ENCODE measurements around the gene KIF26B.

KIF26B gene

DNA sequence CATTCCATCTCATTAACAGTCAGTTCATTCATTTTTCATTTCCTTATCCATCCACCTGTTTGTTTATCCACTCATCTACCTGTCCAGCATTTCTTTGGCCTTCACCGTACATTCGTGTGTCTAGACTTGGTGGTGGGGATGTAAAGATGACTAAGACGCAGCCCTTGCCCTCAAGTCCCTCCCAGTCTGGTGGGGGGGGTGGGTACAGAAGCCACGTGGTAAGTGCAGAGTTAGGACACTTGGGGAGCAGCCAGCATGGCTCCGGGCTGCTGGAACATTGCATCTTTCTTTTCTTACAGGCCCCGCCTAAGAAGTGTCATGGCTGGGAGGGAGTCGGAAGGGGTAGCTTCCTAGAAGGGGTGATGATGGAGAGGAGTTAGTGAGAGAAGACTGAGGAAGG, 17.2 kb downstream of the KIF26B start:
- no peak for DNase-seq (ENCODE audit: low read depth, low spot score)

- DNase-seq (ENCODE audit: low read depth, low spot score), result no peak
Observed at GRCh38 chr1:245172829-245173228, 18.0 kb downstream of the KIF26B start.

- no peak for DNase-seq (ENCODE audit: low read depth, low spot score)
Observed at GRCh38 chr1:245173446-245174211, 18.8 kb downstream of the KIF26B start.

GRCh38 chr1:245177071-245177900, 22.5 kb downstream of the KIF26B start:
- DNase-seq (ENCODE audit: low read depth, low spot score), result no peak

- DNase-seq (ENCODE audit: low read depth, low spot score), result no peak
Observed at GRCh38 chr1:245179706-245180105, 24.9 kb downstream of the KIF26B start.

GRCh38 chr1:245180496-245181157, 25.8 kb downstream of the KIF26B start:
- no peak for DNase-seq (ENCODE audit: low read depth, low spot score)

- no peak for DNase-seq (ENCODE audit: low read depth, low spot score)
Observed at GRCh38 chr1:245181158-245181517, 26.4 kb downstream of the KIF26B start.

DNA sequence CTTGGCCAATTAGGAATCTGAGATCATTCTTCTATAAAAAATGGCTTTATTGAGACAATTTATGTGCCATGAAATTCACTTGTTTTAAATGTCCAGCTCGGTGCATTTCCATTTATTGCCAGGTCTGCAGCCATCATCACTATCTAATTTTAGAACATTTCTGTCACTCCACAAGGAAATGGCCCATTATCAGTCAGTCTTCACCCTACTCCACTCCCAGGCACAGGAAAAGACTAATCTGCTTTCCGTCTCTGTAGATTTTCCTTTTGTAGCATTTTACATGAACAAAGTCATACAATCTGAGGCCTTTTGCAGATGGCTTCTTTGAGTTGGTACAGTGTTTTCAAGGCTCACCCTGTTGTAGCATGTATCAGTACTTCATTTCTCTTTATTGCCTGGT, 27.2 kb downstream of the KIF26B start:
- DNase-seq (ENCODE audit: low read depth, low spot score), result no peak

DNA sequence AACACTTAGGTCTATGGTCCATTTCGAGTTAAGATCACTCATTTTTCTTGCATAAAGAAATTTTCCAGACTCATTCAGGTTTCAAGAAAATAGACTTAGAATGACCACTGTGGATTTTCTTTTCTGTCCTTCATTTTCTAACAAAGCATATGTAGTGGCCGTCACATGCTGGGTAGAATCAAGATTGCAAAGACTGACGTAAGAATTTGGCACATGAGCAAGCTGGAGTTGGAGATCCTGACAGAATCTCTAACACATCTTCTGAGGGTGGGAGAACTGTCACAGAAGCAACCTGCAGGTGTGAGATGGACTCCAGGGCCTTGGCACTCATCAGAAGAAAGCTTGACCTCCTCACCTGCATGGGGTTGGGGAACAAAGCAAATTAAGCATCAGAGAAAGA, 28.6 kb downstream of the KIF26B start:
- no peak for DNase-seq (ENCODE audit: low read depth, low spot score)

- DNase-seq (ENCODE audit: low read depth, low spot score), result no peak
Observed at GRCh38 chr1:245184779-245185178, 30.0 kb downstream of the KIF26B start.

DNA sequence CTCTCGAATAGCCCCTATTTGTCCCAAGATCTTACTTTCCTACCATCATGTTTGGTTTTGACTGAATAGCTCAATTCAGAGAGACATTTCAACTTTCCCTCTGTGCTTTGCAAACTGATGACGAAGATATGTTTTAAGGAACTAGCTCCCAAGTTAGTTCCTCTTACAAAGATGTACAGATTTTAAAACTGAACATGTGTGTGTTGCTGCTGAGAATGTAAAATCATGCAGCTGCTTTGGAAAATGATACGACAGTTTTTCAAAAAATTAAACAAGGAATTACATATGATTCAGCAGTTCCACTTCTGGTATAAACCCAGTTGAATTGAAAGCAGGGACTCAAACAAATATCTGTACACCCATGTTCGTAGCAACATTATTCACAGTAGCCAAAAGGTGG, 33.6 kb downstream of the KIF26B start:
- no peak for DNase-seq (ENCODE audit: low read depth, low spot score)

- no peak for DNase-seq (ENCODE audit: low read depth, low spot score)
Observed at GRCh38 chr1:245195398-245195797, 40.6 kb downstream of the KIF26B start.

DNA sequence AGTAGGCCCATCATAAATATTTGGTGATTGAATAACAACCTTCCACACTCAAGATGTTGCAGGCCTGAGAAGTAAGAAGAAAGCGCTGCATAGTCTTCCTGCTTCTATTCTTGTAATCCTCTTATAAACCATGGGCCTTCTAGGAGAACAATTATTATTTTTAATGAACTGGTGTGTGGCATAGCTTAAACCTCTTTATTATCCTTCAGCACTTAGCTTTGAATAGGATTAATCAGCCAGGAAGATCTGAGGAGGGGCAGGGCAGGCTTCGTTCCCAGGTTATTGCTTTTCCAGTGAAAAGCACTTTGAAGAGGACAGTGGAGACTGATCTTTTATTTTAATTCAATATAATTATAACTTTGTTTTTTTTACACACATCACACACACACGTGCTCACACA, 42.3 kb downstream of the KIF26B start:
- no peak for DNase-seq (ENCODE audit: low read depth, low spot score)

DNA sequence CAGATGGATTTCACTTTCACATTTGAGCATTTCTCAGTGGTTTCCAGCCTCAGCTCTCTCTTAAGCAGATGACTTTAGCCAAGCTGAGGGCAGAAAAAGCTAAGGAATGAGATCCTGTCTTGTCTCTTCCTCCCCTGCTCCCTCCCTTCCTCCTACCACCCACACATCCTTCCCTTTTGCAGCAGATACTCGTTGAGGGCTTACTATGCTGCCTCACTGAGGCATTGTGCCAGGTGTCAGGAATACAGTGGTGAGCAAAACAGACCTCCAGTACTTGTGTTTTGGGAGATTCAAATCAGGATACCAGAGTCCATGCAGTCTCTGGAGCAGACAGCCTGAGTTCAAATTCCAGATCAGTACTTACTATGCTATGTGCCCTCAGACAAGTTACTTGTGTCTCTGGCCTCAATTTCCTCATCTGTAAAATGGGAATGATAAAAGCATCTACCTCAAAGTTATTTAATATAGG, 43.2 kb downstream of the KIF26B start:
- DNase-seq (ENCODE audit: low read depth, low spot score), result no peak

DNA sequence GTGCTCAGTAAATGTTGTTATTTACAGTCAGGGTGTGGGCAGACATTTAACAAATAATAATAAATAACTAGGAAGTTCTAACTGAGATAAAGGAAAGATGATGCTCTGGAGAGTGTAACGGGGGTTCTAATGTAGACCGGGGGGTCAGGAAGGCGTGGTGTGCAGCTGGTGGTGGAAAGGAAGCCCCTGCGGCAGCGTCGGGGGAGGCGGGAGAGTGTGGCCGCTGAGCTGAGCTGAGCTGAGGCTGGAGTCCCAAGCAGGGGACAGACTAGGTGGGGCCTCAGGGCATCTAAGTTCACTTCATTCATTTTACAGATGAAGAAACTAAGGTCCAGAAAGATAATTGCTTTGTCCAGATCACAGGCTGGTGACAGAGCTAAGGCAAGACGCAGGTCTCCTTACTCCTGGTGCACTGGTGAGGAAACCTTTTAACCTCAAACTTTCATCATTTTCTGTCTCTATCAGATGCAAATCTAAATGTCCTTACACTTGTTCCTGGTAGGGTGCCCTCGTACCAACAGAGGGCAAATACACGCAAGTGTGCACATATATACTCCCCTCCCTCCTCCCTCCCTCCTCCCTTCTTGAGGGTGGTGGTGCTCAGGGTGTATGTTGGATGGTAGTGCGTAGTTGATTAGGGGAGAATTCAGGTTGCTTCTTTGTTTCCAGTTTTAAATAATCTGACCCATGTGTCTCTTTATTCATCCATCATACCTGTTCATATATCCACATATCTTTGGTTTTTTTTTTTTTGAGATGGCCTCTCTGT, 44.1 kb downstream of the KIF26B start:
- no peak for DNase-seq (ENCODE audit: low read depth, low spot score)

DNA sequence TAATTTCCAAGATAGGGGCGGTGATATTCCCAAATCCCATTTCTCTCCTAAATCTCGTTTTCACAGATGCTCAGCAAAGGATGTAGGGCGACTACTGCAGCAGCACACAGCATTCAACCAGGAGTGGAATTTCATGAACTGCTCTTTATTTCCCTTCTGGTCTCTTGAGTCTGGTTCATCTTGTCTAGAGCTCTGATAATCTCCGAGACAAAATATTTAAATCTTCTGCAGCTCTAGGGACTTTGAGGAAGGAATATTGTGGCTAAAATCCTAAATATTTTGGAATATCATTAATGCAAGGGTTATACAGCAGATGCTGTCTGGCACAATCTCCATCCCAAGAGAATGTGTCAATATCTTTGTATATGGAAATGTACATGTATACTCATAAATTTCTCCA, 45.4 kb downstream of the KIF26B start:
- DNase-seq (ENCODE audit: low read depth, low spot score), result no peak

DNA sequence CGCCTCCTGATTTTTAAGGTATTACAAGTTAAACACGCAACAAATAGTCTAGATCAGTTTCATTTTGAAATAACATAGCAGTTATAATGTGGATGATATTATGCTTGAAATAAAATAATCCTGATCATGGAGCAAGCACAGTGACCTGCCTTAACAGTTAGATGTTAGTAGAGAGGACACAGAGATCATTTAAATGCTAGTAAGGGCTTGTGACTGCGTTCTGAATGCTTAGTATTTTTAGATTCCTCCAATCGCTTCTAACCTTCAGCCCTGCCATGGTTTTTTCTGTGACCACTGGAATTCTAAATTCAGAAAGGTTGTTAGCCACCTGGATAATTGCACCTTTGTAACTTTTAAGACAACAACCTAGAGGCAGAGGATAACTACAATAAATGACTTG, 46.4 kb downstream of the KIF26B start:
- no peak for DNase-seq (ENCODE audit: low read depth, low spot score)

GRCh38 chr1:245201827-245202226, 47.0 kb downstream of the KIF26B start:
- no peak for DNase-seq (ENCODE audit: low read depth, low spot score)

DNA sequence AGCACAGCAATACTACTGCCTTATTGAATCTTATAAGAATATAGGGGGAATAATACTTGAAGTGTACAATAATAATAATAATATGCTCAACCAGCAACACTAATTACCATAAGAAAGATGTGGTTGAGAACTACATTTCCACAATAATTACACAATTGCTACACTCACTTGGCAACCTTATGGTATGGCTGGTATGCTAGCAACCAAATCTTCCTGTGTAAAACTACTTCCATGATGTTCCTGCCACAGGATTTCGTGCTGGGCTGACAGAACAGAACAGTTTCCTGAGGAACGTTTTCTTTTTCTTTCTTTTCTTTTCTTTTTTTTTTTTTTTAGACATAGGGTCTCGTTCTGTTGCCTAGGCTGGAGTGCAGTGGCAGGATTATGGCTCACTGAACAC, 50.6 kb downstream of the KIF26B start:
- no peak for DNase-seq (ENCODE audit: low read depth, low spot score)

- DNase-seq (ENCODE audit: low read depth, low spot score), result no peak
Observed at GRCh38 chr1:245205864-245206263, 51.1 kb downstream of the KIF26B start.

- DNase-seq (ENCODE audit: low read depth, low spot score), result no peak
Observed at GRCh38 chr1:245207056-245207638, 52.4 kb downstream of the KIF26B start.
